ENCODE results near the gene CABP4.

- TF ChIP-seq CTCF (IDR thresholded peaks at IDR 0.05) (no peak), EZH2 (IDR thresholded peaks at IDR 0.05; ENCODE audit: borderline replicate concordance, insufficient read depth, low read depth, low read length, poor library complexity, severe bottlenecking) (no peak)
Observed at GRCh38 chr11:67435031-67435726, 20.0 kb upstream of the CABP4 start.

Data from B cell (primary cell).